Right ventricle myocardium inferior (tissue), 1 donor: ENCODE results near the gene MTG1. TPM values are rescaled to one million over a fixed set of nuclear protein-coding genes. Genes with fewer than 3 reads are reported as not detected.
"Not testable (repeated sequence)": the region's sequence is repeated elsewhere in the genome, so short reads cannot be mapped to it uniquely, and the experiment has no call there.

Experiments used
- ATAC-seq: fragments of 200-7000 bp; cut with Tn5 transposase; one replicate; pipeline ENCODE4 v1.9.1; 2020; ENCODE audit warnings: mild to moderate bottlenecking, moderate library complexity
- DNase-seq: peaks from one replicate; pipeline ENCODE4 v3.0.0; 2021; ENCODE audit errors: missing footprints
- intact Hi-C: fragments of 100-400 bp; cut with DNase I; formaldehyde crosslinking; loops from one replicate; pipeline ENCODE4 v1.11.0; 2022
- total RNA-seq: library from RNA; stranded (reverse); fragmentation: NEBNext Ultra II Directional; extraction: Animal tissue kit (Norgen Biotek cat#: 25700); gene quantifications from one replicate; pipeline ENCODE4 v1.2.1, GENCODE V29; 2021
- donor health status: DM: no; HTN: yes; CAD: no; lungs with severe emphysema.

The MTG1 gene
- total RNA-seq, 1 donor from 2014 or later = 17.8 TPM

GRCh38 chr10:133391761-133392518, 2.0 kb upstream of the MTG1 start:
- intact Hi-C loops = no loop called here
- no peak for DNase-seq

GRCh38 chr10:133393401-133394063, 425 bp upstream of the MTG1 start:
- intact Hi-C loops = no loop called here
- ATAC-seq (no peak), DNase-seq (no peak)

More at GRCh38 chr10:133391761-133392518, 2.0 kb upstream of the MTG1 start:
- ATAC-seq = no peak

GRCh38 chr10:133394801-133395221, 854 bp downstream of the MTG1 start:
- intact Hi-C loops = no loop called here
- ATAC-seq (no peak), DNase-seq (no peak)

- no peak for DNase-seq
- no peak for ATAC-seq
- intact Hi-C loops = no loop called here
Measured at GRCh38 chr10:133396035-133396624, 2.2 kb downstream of the MTG1 start.

GRCh38 chr10:133397938-133398337, 4.0 kb downstream of the MTG1 start:
- DNase-seq (no peak), ATAC-seq (no peak)
- intact Hi-C loops = no loop called here

GRCh38 chr10:133399123-133399601, 5.2 kb downstream of the MTG1 start:
- no peak for ATAC-seq
- intact Hi-C loops = no loop called here
- DNase-seq = no peak

- no peak for ATAC-seq
- intact Hi-C loops = no loop called here
- DNase-seq = peak; percentile 14
Measured at GRCh38 chr10:133400624-133401424, 6.9 kb downstream of the MTG1 start.

- intact Hi-C loops = no loop called here
- DNase-seq = peak; percentile 28
- ATAC-seq = no peak
Measured at GRCh38 chr10:133401500-133401899, 7.5 kb downstream of the MTG1 start.

- intact Hi-C loops = no loop called here
- peak; percentile 55 for DNase-seq
Measured at GRCh38 chr10:133401981-133402725, 8.2 kb downstream of the MTG1 start.

GRCh38 chr10:133403359-133403758, 9.4 kb downstream of the MTG1 start:
- intact Hi-C loops = no loop called here
- ATAC-seq (no peak), DNase-seq (peak; percentile 14)

More at GRCh38 chr10:133401981-133402725, 8.2 kb downstream of the MTG1 start:
- ATAC-seq = peak; percentile 20

- ATAC-seq (no peak), DNase-seq (no peak)
- intact Hi-C loops = no loop called here
Measured at GRCh38 chr10:133403784-133404183, 9.8 kb downstream of the MTG1 start.

- ATAC-seq = no peak
Measured at GRCh38 chr10:133405272-133405671, 11.3 kb downstream of the MTG1 start.

GRCh38 chr10:133405844-133406527, 12.0 kb downstream of the MTG1 start:
- DNase-seq (no peak), ATAC-seq (no peak)
- intact Hi-C loops = no loop called here

More at GRCh38 chr10:133405272-133405671, 11.3 kb downstream of the MTG1 start:
- intact Hi-C loops = no loop called here
- no peak for DNase-seq

GRCh38 chr10:133411523-133412380, 17.8 kb downstream of the MTG1 start:
- ATAC-seq (no peak), DNase-seq (no peak)
- intact Hi-C loops = no loop called here

- ATAC-seq (no peak), DNase-seq (no peak)
- intact Hi-C loops = no loop called here
Measured at GRCh38 chr10:133412381-133412711, 18.4 kb downstream of the MTG1 start.

GRCh38 chr10:133414401-133414800, 20.4 kb downstream of the MTG1 start:
- DNase-seq, intact Hi-C loops, ATAC-seq: not testable (repeated sequence)

GRCh38 chr10:133415752-133416151, 21.8 kb downstream of the MTG1 start:
- DNase-seq (no peak), ATAC-seq (no peak)
- intact Hi-C loops = no loop called here
